ENCODE data around the gene ADCY7. TPM values are rescaled to one million over a fixed set of nuclear protein-coding genes. Genes with fewer than 3 reads are reported as not detected.

Gene ADCY7
- total RNA-seq, 1 experiment from 2014 or later = 5.9 TPM

- no peaks in the 10 kb centered on the region for H3K27me3 Mint-ChIP-seq (ENCODE audit: low read depth)
- ChIA-PET POLR2A (no interaction called here), CTCF (no interaction called here)
- DNase-seq (ENCODE audit: low spot score) (no peak), ATAC-seq (no peak)
- H3K27ac Mint-ChIP-seq = no peak overlapping the region
- no peaks in the 10 kb centered on the region for H3K4me1 Mint-ChIP-seq
- H3K4me3 Mint-ChIP-seq = no peak overlapping the region
- H3K9me3 Mint-ChIP-seq = no peaks in the 10 kb centered on the region
- TF ChIP-seq SMAD3 (CRISPR knock-in tag; IDR thresholded peaks at IDR 0.05; ENCODE audit: borderline replicate concordance) = no peak
- TF ChIP-seq, protein P1, sequence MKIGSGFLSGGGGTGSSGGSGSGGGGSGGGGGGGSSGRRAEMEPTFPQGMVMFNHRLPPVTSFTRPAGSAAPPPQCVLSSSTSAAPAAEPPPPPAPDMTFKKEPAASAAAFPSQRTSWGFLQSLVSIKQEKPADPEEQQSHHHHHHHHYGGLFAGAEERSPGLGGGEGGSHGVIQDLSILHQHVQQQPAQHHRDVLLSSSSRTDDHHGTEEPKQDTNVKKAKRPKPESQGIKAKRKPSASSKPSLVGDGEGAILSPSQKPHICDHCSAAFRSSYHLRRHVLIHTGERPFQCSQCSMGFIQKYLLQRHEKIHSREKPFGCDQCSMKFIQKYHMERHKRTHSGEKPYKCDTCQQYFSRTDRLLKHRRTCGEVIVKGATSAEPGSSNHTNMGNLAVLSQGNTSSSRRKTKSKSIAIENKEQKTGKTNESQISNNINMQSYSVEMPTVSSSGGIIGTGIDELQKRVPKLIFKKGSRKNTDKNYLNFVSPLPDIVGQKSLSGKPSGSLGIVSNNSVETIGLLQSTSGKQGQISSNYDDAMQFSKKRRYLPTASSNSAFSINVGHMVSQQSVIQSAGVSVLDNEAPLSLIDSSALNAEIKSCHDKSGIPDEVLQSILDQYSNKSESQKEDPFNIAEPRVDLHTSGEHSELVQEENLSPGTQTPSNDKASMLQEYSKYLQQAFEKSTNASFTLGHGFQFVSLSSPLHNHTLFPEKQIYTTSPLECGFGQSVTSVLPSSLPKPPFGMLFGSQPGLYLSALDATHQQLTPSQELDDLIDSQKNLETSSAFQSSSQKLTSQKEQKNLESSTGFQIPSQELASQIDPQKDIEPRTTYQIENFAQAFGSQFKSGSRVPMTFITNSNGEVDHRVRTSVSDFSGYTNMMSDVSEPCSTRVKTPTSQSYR (CRISPR knock-in tag; IDR thresholded peaks at IDR 0.05) = no peak
- no peak for TF ChIP-seq CBFB (CRISPR knock-in tag; IDR thresholded peaks at IDR 0.05; ENCODE audit: low read depth)
- TF ChIP-seq NFYB (CRISPR knock-in tag; conservative IDR thresholded peaks at IDR 0.05; ENCODE audit: low read depth) = no peak
- no peak for TF ChIP-seq GRHL2 (CRISPR knock-in tag; IDR thresholded peaks at IDR 0.05; ENCODE audit: insufficient replicate concordance, severe bottlenecking)
- TF ChIP-seq, protein P2, sequence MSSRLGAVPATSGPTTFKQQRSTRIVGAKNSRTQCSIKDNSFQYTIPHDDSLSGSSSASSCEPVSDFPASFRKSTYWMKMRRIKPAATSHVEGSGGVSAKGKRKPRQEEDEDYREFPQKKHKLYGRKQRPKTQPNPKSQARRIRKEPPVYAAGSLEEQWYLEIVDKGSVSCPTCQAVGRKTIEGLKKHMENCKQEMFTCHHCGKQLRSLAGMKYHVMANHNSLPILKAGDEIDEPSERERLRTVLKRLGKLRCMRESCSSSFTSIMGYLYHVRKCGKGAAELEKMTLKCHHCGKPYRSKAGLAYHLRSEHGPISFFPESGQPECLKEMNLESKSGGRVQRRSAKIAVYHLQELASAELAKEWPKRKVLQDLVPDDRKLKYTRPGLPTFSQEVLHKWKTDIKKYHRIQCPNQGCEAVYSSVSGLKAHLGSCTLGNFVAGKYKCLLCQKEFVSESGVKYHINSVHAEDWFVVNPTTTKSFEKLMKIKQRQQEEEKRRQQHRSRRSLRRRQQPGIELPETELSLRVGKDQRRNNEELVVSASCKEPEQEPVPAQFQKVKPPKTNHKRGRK (CRISPR knock-in tag; IDR thresholded peaks at IDR 0.05; ENCODE audit: borderline replicate concordance) = no peak
- no peak for TF ChIP-seq ZNF121 (CRISPR knock-in tag; IDR thresholded peaks at IDR 0.05)
- TF ChIP-seq FOXK1 (CRISPR knock-in tag; IDR thresholded peaks at IDR 0.05) = no peak
- no peak for TF ChIP-seq ETV6 (CRISPR knock-in tag; IDR thresholded peaks at IDR 0.05)
- TF ChIP-seq, protein P3, sequence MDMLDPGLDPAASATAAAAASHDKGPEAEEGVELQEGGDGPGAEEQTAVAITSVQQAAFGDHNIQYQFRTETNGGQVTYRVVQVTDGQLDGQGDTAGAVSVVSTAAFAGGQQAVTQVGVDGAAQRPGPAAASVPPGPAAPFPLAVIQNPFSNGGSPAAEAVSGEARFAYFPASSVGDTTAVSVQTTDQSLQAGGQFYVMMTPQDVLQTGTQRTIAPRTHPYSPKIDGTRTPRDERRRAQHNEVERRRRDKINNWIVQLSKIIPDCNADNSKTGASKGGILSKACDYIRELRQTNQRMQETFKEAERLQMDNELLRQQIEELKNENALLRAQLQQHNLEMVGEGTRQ (CRISPR knock-in tag; IDR thresholded peaks at IDR 0.05) = no peak
- no peaks in the 10 kb centered on the region for H3K36me3 Mint-ChIP-seq
Observed at GRCh38 chr16:50292566-50292948, 26.2 kb downstream of the ADCY7 start.

GRCh38 chr16:50293041-50293783, 26.9 kb downstream of the ADCY7 start:
- H3K27ac Mint-ChIP-seq = no peak overlapping the region
- 0 out of 2 replicates have a peak, but pooled peaks cover 3% of the 10 kb centered on the region for H3K4me1 Mint-ChIP-seq
- no peak overlapping the region for H3K4me3 Mint-ChIP-seq
- CTCF ChIA-PET = interaction anchor here (1.0 to 1.9 kb wide), 2 partner anchors 82 to 352 kb away, joined by 3 to 5 read pairs; no protein-coding TSS in a partner anchor
- H3K9me3 Mint-ChIP-seq = no peaks in the 10 kb centered on the region
- no peaks in the 10 kb centered on the region for H3K36me3 Mint-ChIP-seq
- DNase-seq (ENCODE audit: low spot score) (no peak), ATAC-seq (no peak)
- H3K27me3 Mint-ChIP-seq (ENCODE audit: low read depth) = no peaks in the 10 kb centered on the region
- POLR2A ChIA-PET = no interaction called here
- no peak for TF ChIP-seq SMAD3 (CRISPR knock-in tag; IDR thresholded peaks at IDR 0.05; ENCODE audit: borderline replicate concordance)
- TF ChIP-seq ZBTB43 (CRISPR knock-in tag; IDR thresholded peaks at IDR 0.05) = no peak
- TF ChIP-seq FOXJ3 (CRISPR knock-in tag; IDR thresholded peaks at IDR 0.05; ENCODE audit: borderline replicate concordance) = no peak
- TF ChIP-seq, protein P1 (CRISPR knock-in tag; IDR thresholded peaks at IDR 0.05) = no peak
- no peak for TF ChIP-seq ZNF138 (CRISPR knock-in tag; conservative IDR thresholded peaks at IDR 0.05)
- no peak for TF ChIP-seq NR1H2 (CRISPR knock-in tag; IDR thresholded peaks at IDR 0.05)
- TF ChIP-seq TCF7 (CRISPR knock-in tag; IDR thresholded peaks at IDR 0.05; ENCODE audit: low read depth) = no peak
- TF ChIP-seq ATF3 (CRISPR knock-in tag; conservative IDR thresholded peaks at IDR 0.05) = no peak
- no peak for TF ChIP-seq JAZF1 (CRISPR knock-in tag; IDR thresholded peaks at IDR 0.05)
- TF ChIP-seq PRRX2 (CRISPR knock-in tag; IDR thresholded peaks at IDR 0.05) = no peak
- no peak for TF ChIP-seq GRHL2 (CRISPR knock-in tag; IDR thresholded peaks at IDR 0.05; ENCODE audit: insufficient replicate concordance, severe bottlenecking)
- no peak for TF ChIP-seq ZBTB21 (CRISPR knock-in tag; IDR thresholded peaks at IDR 0.05; ENCODE audit: borderline replicate concordance)
- no peak for TF ChIP-seq PRDM15 (CRISPR knock-in tag; IDR thresholded peaks at IDR 0.05)

Data from WTC11 (cell line).